Breast epithelium (tissue), 4 donors: ENCODE data around the gene CALHM3. TPM values are rescaled to one million over a fixed set of nuclear protein-coding genes. Genes with fewer than 3 reads are reported as not detected.
A peak's percentile ranks its signal among the peaks of the same experiment; 100 is the strongest.

Experiments
- DNase-seq, 2 donors: peaks; one replicate each; pipeline ENCODE4 v3.0.0-alpha.2; 2019; ENCODE audit warnings: low spot score in 2 of 2
- H3K27ac ChIP-seq, 2 donors: fragments of 200-600 bp; sonication (generic) in 1 of 2; one replicate each; pipeline ENCODE4 v1.5.1; 2016 to 2019; ENCODE audit warnings: mild to moderate bottlenecking in 1 of 2
- H3K27me3 ChIP-seq, 2 donors: fragments of 200-600 bp; sonication (generic) in 1 of 2; one replicate each; pipeline versions ENCODE4 v1.5.1 to v1.6.0; 2017 to 2019; ENCODE audit warnings: control low read depth in 1 of 2, mild to moderate bottlenecking in 1 of 2
- H3K36me3 ChIP-seq: fragments of 200-600 bp; one replicate; pipeline ENCODE4 v1.5.1; 2019
- H3K4me1 ChIP-seq, 2 donors: fragments of 200-600 bp; sonication (generic); one replicate each; pipeline ENCODE4 v1.5.1; 2016 to 2019; ENCODE audit warnings: control low read depth in 1 of 2
- H3K4me3 ChIP-seq, 3 donors: fragments of 200-600 bp; sonication (generic); 1 replicate in 2 of 3; 2 replicates in 1 of 3; pipeline ENCODE4 v1.5.1; 2016 to 2019; ENCODE audit warnings: mild to moderate bottlenecking in 3 of 3, moderate library complexity in 2 of 3
- H3K9me3 ChIP-seq, 2 donors: fragments of 200-600 bp; sonication (generic) in 1 of 2; one replicate each; pipeline ENCODE4 v1.5.1; 2016 to 2019; ENCODE audit warnings: control low read depth in 1 of 2
- POLR2A ChIP-seq: fragments of 450-650 bp; IDR thresholded peaks from one replicate; pipeline ENCODE4 v1.6.1; 2016; ENCODE audit warnings: antibody characterized with exemption, mild to moderate bottlenecking, moderate library complexity
- POLR2AphosphoS5 ChIP-seq, 3 donors: sonication (generic); formaldehyde crosslinking; IDR thresholded peaks; one replicate each; pipeline ENCODE4 v1.6.1; 2017; ENCODE audit warnings: antibody characterized with exemption in 3 of 3
- intact Hi-C: fragments of 100-400 bp; cut with DNase I; formaldehyde crosslinking; loops from one replicate; pipeline ENCODE4 v1.15.1; 2023; ENCODE audit warnings: low total_unique reads
- total RNA-seq, 3 donors: library from RNA; depleted of rRNA; stranded (reverse); fragments of >200 nt; gene quantifications; one replicate each; pipeline ENCODE4 v1.1.0, GENCODE V29; 2016
- TF ChIP-seq, protein P1 (sequence below), 3 donors: fragments of 450-650 bp; IDR thresholded peaks; one replicate each; pipeline ENCODE4 v1.5.1; 2016 to 2017; ENCODE audit warnings: antibody characterized with exemption in 3 of 3, mild to moderate bottlenecking in 3 of 3, moderate library complexity in 3 of 3

The CALHM3 gene
- total RNA-seq, 3 donors from 2014 or later, result not detected

DNA sequence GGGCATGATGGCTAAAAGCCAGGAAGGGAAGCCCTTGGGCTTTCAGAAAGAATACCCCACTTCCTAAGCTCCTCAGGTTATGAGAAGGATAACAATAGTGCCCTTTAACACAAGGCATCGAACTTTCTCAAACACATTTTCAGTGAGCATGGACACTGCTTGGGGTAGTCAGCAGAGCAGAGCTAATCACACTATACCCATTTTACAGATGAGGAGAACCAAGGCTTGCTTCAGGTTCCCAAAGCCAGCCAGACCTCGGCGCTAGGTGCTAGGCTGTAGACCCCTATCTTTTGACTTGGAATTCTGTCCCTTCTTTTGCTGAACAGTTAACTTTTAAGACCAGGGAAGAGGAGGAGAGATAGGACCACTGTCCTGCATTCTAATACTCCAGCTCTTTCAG lies 16.3 kb upstream of the CALHM3 start:
- TF ChIP-seq, protein P1, sequence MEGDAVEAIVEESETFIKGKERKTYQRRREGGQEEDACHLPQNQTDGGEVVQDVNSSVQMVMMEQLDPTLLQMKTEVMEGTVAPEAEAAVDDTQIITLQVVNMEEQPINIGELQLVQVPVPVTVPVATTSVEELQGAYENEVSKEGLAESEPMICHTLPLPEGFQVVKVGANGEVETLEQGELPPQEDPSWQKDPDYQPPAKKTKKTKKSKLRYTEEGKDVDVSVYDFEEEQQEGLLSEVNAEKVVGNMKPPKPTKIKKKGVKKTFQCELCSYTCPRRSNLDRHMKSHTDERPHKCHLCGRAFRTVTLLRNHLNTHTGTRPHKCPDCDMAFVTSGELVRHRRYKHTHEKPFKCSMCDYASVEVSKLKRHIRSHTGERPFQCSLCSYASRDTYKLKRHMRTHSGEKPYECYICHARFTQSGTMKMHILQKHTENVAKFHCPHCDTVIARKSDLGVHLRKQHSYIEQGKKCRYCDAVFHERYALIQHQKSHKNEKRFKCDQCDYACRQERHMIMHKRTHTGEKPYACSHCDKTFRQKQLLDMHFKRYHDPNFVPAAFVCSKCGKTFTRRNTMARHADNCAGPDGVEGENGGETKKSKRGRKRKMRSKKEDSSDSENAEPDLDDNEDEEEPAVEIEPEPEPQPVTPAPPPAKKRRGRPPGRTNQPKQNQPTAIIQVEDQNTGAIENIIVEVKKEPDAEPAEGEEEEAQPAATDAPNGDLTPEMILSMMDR (IDR thresholded peaks at IDR 0.05), result no peak
- TF ChIP-seq POLR2A (no peak), POLR2AphosphoS5 (IDR thresholded peaks at IDR 0.05) (no peak)
- Histone ChIP-seq H3K36me3 (no peaks in the 10 kb centered on the region), H3K4me3 (no peak overlapping the region), H3K27ac (no peak overlapping the region), H3K4me1 (no peaks in the 10 kb centered on the region), H3K9me3 (no peaks in the 10 kb centered on the region), H3K27me3 (peaks cover 0 to 23% of the 10 kb centered on the region in 2 donors)
- no peak for DNase-seq
- intact Hi-C loops, result no loop called here

DNA sequence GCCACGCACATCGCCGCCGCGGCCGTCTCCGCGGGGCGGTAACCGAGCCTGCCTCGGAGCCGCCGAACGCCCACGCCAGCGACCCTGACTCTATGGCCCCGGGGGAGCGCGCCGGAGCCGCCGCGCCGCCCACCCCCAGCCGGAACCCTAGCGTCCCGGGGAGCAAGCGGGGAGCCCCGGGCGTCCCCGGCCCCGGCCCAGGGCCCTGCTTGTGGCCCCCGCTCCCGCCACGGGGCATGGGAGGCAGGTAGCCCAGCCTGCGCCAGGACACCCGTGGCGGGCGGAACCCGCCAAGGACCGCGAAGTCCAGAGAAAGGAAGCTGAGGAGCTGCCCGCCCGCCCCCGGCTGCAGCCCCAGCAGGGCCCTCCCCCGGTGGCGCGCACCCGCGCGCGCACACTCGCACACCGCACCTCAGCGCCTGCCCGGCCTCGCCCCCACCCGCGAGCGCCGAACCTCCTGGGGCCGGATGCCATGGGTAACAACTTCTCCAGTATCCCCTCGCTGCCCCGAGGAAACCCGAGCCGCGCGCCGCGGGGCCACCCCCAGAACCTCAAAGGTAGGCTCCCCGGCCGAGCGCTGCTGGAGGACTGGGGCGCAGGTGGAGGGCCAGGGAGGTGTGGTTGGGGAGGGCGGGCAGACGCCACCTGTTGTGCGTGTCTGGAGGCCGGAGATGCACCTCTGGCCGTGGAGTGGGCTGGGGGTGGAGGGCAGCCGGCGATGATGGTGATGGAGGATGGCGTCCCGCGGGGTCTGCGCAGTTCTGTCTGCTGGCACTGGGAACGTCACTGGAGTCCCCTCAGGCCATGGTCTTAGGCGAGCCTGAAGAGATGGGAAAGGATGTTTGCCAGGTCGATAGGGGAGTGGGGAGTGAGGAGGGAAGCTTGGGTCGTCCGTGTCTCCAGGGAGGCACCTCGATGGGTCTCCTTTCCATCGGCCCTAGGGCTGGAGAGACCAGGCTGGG lies 15.2 kb upstream of the CALHM3 start:
- intact Hi-C loops, result no loop called here
- no peak for DNase-seq
- H3K4me1 ChIP-seq, result no peaks in the 10 kb centered on the region
- no peak overlapping the region for H3K27ac ChIP-seq
- no peaks in the 10 kb centered on the region for H3K9me3 ChIP-seq
- peaks cover 0 to 23% of the 10 kb centered on the region in 2 donors for H3K27me3 ChIP-seq
- TF ChIP-seq POLR2AphosphoS5 (IDR thresholded peaks at IDR 0.05) (no peak), POLR2A (no peak)
- TF ChIP-seq, protein P1 (IDR thresholded peaks at IDR 0.05), result no peak
- H3K4me3 ChIP-seq, result peak overlapping the region; percentile 50 to 80 (median 61)
- no peaks in the 10 kb centered on the region for H3K36me3 ChIP-seq

DNA sequence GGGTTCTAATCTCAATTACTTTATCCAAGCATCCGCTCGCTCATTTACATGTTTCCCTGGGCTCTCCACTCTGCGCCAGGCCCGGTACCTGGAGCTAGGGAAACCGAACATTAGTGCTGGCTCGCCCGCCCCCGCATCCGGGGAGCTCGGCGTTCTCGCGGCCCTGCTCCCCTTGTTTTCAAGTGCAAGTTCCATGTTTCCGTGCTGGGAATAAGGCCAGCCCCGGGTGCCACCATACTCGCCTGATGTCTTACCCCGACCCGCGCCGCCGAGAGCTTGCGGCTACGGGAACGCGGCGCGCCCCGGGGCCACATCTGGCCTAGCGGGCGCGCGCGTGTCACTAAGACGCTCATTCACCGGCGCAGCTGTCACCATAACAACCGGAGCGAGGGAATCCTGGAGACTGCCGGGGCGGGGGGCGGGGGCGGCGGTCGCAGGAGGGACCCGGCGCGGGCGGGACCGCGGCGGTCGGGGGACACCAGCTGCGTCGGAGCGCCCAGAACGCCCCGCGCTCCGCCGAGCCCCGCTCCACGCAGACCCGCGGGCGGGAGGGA lies 14.4 kb upstream of the CALHM3 start, which contains the start of gene NEURL1:
Gene NEURL1 (plus strand): TSS at position 344 of the 554 bp plus-strand sequence. CDS start 683 bp downstream, outside the sequence.
- Histone ChIP-seq H3K27ac (no peak within 1 kb of the TSS), H3K4me1 (no peaks in the 10 kb centered on the region), H3K36me3 (no peaks in the 10 kb centered on the region), H3K9me3 (no peaks in the 10 kb centered on the region), H3K27me3 (peaks cover 0 to 20% of the 10 kb centered on the region in 2 donors), H3K4me3 (peak within 1 kb of the TSS; percentile 50 to 80 (median 61))
- TF ChIP-seq, protein P1 (IDR thresholded peaks at IDR 0.05), result no peak
- TF ChIP-seq POLR2AphosphoS5 (IDR thresholded peaks at IDR 0.05) (no peak), POLR2A (no peak)
- DNase-seq, result no peak
- intact Hi-C loops, result no loop called here

DNA sequence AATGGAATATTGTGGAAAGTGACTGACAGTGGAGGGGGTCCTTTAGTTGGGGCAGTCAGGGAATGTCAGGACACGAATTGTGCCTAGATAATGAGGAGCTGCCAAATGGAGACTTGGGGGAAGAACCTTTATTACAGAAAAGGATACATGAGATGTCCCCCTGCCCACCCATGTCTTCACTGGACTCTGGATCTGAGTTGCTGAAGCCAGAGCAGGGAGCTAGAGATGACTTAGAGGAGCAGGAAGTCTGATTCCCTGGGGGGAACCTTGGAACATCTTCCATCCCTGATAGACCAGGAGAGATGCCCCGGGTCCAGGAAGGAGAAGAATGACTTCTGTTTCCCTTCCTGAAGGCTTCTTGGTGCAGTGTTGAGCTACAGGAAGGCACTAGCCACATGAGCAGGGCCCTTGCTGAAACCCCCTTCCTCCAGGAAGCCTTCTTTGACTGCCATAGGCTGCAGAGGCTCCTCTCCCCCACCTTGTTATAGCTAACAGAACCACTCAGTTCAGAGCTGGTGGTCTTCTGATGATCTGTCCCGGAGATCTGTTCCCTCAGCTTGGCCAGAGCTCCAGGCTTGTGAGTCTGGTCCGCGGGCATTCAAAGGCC lies 13.7 kb upstream of the CALHM3 start:
- Histone ChIP-seq H3K36me3 (no peaks in the 10 kb centered on the region), H3K4me3 (peak overlapping the region in 1 of 3 donors; percentile 80), H3K9me3 (no peaks in the 10 kb centered on the region), H3K27me3 (peaks cover 0 to 20% of the 10 kb centered on the region in 2 donors), H3K4me1 (no peaks in the 10 kb centered on the region), H3K27ac (no peak overlapping the region)
- TF ChIP-seq, protein P1 (IDR thresholded peaks at IDR 0.05), result no peak
- TF ChIP-seq POLR2AphosphoS5 (IDR thresholded peaks at IDR 0.05) (no peak), POLR2A (no peak)
- no peak for DNase-seq
- intact Hi-C loops, result no loop called here
